Esophagus (tissue), 2 donors: ENCODE results near the gene ERGIC1. TPM values are rescaled to one million over a fixed set of nuclear protein-coding genes. Genes with fewer than 3 reads are reported as not detected.

Source experiments
- H3K27ac ChIP-seq, 2 donors: one replicate each; pipeline ENCODE4 v1.5.1; 2013; ENCODE audit warnings: low read depth in 2 of 2, mild to moderate bottlenecking in 2 of 2, inconsistent platforms in 1 of 2, low read length in 1 of 2, moderate library complexity in 1 of 2
- H3K27me3 ChIP-seq, 2 donors: one replicate each; pipeline ENCODE4 v1.6.1; 2013; ENCODE audit warnings: low read length in 2 of 2, control low read depth in 1 of 2, mild to moderate bottlenecking in 1 of 2; ENCODE audit not compliant: insufficient read depth in 2 of 2, control insufficient read depth in 1 of 2
- H3K36me3 ChIP-seq, 2 donors: one replicate each; pipeline ENCODE4 v1.6.1; 2013; ENCODE audit warnings: low read length in 1 of 2; ENCODE audit not compliant: control insufficient read depth in 2 of 2, insufficient read depth in 2 of 2
- H3K4me1 ChIP-seq, 2 donors: one replicate each; pipeline ENCODE4 v1.6.1; 2013; ENCODE audit warnings: low read length in 1 of 2; ENCODE audit not compliant: control insufficient read depth in 2 of 2, insufficient read depth in 2 of 2
- H3K4me3 ChIP-seq, 2 donors: one replicate each; pipeline ENCODE4 v1.5.1; 2013; ENCODE audit warnings: low read length in 2 of 2, mild to moderate bottlenecking in 2 of 2, low read depth in 1 of 2, moderate library complexity in 1 of 2
- H3K9me3 ChIP-seq, 2 donors: one replicate each; pipeline ENCODE4 v1.6.1; 2013; ENCODE audit warnings: mild to moderate bottlenecking in 2 of 2, low read depth in 1 of 2, low read length in 1 of 2, moderate library complexity in 1 of 2; ENCODE audit not compliant: control insufficient read depth in 2 of 2, insufficient read depth in 1 of 2
- WGBS, 2 donors: extraction: QIAGEN DNeasy Blood & Tissue Kit; methylation state at CpG; one replicate each; pipeline ENCODE4 v1.1.7; 2013; 5-methylcytosine and 5-hydroxymethylcytosine counted together
- polyA plus RNA-seq, 2 donors: library from polyadenylated mRNA; stranded (reverse); fragments of 200-250 nt; gene quantifications; one replicate each; pipeline ENCODE4 v1.2.3, GENCODE V29; 2013
- donor health status: healthy with polysubstance abuse.
- donor health status: Bipolar disorder and iron deficiency.

Gene ERGIC1
- polyA plus RNA-seq, 2 donors, result 45.2 to 47.1 TPM

DNA sequence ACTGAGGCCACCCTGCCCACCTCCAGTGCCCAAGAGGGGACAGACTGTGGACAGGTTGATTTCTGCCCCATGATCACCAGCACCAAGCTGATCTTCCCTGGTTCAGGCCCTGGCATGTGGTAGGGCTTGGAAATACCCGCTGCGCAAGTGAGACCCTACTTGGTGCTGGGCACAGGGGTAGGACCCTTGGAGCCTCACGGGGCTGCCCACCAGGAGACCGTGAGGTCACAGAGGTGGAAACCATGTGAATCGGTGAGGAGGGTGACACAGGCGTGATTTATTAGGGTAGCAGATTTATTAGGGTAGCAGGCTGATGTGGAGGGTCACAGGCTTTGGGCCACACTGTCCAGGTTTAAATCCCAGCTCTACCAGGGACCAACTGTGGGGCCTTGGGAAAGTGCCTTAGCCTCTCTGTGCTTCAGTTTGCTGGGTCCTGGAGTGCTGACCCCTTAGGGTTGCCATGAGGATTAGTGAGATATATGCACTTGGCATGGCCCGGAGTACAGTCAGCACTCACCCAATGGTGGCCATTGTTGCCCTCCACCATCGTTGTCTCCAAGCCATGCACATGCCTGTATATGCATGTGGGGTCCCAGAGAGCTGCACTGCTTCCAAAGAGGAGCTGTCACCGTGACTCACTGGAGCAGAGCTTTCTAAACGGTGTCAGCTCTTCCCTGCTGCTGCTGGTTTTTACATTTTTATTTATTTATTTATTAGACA is 42.2 kb upstream of the ERGIC1 start:
- 90 to 91% methylated on average over 10 of the region's 10 CpGs for WGBS, 2 donors

DNA sequence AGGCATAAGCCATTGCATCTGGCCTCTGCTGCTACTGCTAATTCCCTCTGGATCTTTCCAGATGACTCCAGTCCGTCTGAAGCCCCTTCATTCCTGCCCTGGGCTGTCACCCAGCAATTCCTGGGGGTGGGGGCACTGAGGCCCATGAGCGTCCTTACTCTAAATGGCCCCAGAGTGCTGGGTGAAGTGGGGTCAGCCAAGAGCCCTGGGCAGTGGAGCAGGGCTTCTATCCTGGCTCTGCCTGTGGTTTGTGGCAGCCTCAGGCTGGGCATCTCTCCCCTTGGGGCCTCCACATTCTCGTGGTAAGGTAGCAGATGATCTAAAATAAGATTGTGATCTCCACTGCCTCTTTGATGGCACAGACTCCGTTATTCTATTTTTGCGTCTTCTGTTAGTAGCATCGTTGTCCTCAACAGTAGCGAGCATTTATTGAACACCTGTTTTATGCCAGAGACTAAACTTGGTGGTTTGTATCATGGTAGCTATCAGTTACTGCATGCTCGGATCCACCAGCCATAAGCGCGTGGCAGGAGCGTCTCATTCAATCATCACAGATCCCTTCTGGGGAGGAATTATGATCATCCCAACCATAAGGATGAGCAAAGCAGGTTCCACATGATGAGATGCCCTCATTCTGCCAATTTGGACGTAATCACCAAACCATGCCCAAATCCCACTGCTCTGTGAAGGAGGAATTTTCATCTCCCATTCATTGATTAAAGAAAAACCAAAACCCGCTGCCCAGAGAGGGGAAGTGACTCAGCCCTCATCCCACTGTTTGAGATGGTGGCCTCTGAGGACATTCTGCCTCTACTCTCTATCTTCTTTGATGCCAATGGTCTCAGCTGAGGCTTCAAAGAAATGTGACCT is 41.1 kb upstream of the ERGIC1 start:
- no peak overlapping the region for H3K27ac ChIP-seq
- peaks cover 2 to 5% of the 10 kb centered on the region in 2 donors for H3K4me1 ChIP-seq
- WGBS, 2 donors, result 86 to 89% methylated on average over 13 of the region's 13 CpGs

More for the DNA sequence above, 42.2 kb upstream of the ERGIC1 start:
- Histone ChIP-seq H3K36me3 (no peaks in the 10 kb centered on the region), H3K27ac (no peak overlapping the region), H3K4me3 (no peak overlapping the region), H3K9me3 (no peaks in the 10 kb centered on the region), H3K4me1 (peaks cover 0 to 5% of the 10 kb centered on the region in 2 donors), H3K27me3 (no peaks in the 10 kb centered on the region)

DNA sequence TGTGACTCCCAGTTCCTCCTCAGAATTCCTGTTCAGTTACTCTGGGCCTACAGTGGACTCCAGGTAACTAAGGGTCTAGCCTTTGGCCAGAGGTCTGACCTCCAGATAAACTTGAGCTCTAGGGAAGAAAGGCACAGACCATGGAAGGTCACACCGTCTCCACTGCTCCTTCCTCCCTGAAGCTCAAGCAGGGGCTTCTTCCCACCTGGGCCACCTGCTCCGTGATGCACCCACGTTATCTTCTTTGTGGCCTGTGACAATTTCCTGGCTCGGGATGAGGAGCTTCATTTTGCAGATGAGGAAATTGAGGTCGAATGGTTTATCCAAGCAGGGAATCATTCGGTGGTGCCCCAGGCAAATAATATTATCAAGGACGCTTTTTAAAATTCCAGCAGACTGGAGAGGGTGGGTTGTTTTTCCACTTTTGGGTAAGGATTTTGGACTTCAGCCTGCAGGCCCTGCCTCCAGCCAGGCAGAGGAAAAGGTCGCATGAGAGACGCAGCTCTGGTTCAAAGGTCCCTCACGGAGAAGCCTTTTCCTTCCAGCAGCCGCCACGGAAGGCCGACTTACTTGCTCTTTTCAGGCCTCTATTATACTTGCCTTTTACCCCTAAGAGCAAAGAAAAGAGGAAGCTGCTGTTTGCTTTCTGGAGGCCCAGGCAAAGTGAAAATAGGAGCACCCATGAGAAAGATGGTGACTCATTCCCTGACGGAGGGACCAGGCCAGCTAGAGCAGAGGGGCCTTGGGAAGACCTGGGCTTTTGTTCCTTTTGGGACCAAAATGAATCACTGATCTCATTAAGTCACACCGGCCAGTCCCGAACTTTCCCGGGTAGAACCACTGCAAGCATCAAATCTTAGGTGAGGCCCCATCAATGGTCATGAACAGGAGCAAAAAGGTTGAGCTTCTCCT is 40.2 kb upstream of the ERGIC1 start:
- H3K4me1 ChIP-seq, result peaks cover 3 to 9% of the 10 kb centered on the region in 2 donors
- peak overlapping the region; percentile 27 to 31 for H3K27ac ChIP-seq
- H3K9me3 ChIP-seq, result no peaks in the 10 kb centered on the region
- WGBS, 2 donors, result 85% methylated on average over 17 of the region's 17 CpGs
- no peaks in the 10 kb centered on the region for H3K36me3 ChIP-seq
- H3K4me3 ChIP-seq, result no peak overlapping the region
- no peaks in the 10 kb centered on the region for H3K27me3 ChIP-seq

More for the DNA sequence above, 41.1 kb upstream of the ERGIC1 start:
- H3K27me3 ChIP-seq, result no peaks in the 10 kb centered on the region
- H3K9me3 ChIP-seq, result no peaks in the 10 kb centered on the region
- no peaks in the 10 kb centered on the region for H3K36me3 ChIP-seq
- H3K4me3 ChIP-seq, result no peak overlapping the region

DNA sequence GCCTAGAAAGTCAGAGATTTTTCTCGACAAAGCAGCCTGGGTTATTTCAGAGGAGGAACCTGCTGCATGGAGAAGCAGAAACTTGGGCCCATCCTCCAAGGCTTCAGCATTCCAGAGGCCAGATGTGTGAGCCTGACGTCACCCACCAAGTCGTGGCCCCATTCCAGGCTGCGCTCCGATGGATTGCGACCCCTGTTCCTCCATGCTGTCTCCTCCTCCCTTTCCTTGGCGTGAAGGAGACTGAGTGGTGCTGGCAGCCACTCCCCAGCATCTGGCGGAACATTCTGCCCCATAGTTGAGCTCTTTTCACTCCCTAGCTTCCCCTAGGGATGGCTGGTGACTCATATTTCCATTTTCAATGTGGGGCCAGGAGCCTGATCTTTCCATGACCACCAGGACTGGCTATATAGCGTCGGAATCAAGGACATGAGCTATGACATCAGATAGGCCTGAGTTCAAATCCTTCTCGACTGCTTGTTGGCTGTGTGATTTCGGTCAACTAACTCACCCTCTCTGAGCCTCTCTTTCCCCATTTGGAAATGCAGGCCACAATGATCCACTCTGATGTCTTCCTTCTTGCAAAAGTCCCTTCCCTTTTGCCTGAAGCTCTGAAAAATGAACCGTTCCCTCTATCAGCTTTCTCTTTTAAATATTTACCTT is 38.6 kb upstream of the ERGIC1 start:
- no peak overlapping the region for H3K4me3 ChIP-seq

DNA sequence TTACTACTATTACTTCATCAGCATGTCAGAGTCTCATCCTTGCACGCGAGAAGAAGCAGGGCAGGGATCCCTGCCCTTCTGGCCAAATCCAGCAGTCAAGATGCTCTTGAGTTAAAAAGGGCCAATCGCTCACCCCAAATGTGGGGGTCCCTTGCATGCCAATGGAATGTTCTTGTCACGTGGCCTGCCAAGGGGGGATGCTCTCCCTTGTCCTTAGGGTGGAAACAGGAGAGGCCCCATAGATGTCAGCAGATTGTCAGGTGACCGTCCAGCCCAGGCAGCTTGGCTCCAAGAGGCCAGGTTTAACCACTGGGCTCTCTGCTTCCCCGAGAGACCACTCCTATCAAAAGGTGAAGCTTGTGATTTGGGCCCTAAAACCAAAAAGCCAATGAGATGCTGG is 37.7 kb upstream of the ERGIC1 start:
- H3K27me3 ChIP-seq, result no peaks in the 10 kb centered on the region
- no peaks in the 10 kb centered on the region for H3K36me3 ChIP-seq
- 93 to 94% methylated on average over 6 of the region's 6 CpGs for WGBS, 2 donors
- peak overlapping the region in 1 of 2 donors; percentile 51 for H3K27ac ChIP-seq
- H3K4me3 ChIP-seq, result no peak overlapping the region
- H3K4me1 ChIP-seq, result peaks cover 3 to 10% of the 10 kb centered on the region in 2 donors
- H3K9me3 ChIP-seq, result no peaks in the 10 kb centered on the region

More for the DNA sequence above, 38.6 kb upstream of the ERGIC1 start:
- peak overlapping the region; percentile 5 to 62 for H3K27ac ChIP-seq
- no peaks in the 10 kb centered on the region for H3K36me3 ChIP-seq
- H3K27me3 ChIP-seq, result no peaks in the 10 kb centered on the region
- no peaks in the 10 kb centered on the region for H3K9me3 ChIP-seq
- WGBS, 2 donors, result 50 to 58% methylated on average over 13 of the region's 13 CpGs
- peaks cover 3 to 10% of the 10 kb centered on the region in 2 donors for H3K4me1 ChIP-seq

DNA sequence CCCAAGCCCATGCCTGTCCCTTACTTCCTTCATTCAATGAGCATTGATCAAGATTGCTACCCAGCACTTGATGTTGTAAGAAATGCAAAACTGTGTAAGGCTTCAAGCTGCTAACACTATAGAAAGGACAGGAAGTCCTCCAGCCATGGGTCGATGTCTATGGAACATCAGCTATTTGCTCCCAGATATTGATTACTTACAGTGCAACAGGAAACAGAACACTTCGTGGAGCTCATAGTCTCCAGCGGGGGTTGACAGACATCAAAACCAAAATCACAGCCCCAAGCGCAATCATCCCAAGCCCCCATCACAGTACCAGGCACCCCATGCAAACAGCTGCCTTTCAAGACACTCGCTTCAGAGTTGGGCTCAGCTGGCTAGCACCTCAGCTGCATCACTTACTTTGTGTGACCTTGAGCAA is 36.3 kb upstream of the ERGIC1 start:
- whole genome bisulfite sequencing, 2 donors, result 63 to 76% methylated on average over 5 of the region's 5 CpGs
- no peak overlapping the region for H3K4me3 ChIP-seq
- H3K4me1 ChIP-seq, result peaks cover 3 to 14% of the 10 kb centered on the region in 2 donors

DNA sequence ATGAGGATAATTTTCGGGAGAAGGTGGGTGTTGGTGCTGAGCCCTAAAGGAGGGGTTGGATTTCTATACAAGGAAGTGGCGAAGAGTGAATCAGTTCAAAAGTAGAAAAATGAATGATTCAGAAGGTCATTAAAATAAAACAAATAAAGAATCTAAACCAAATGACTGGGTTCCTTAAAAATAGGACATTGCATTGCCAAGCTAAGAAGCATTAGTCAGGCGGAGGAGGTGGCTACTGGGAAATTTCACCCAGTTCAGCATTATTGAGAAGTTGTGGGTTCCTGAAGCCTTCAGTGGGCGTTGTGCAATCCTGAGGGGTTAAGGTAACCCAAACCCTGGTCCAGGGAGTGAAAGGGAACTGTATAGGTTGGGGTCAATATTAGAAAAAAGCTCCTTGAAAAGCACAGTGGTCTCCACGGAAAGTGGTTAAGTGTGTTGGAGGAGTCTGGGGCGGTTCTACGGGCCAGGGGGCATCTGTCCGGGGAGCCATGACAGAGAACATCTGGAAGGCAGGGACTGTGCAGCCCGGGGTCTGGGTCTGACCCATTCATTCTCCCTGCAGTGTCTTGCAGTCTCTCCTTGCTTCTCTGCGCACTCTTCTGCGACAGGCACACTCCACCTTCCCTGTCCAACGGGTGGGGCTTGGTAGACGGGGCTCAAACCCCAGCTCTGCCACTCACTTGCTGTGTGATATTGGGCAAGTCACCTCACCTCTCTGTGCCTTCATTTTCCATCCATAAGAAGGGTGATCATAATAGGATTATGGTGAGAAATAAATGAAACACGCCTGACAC is 35.4 kb upstream of the ERGIC1 start:
- Histone ChIP-seq H3K4me1 (peaks cover 3 to 14% of the 10 kb centered on the region in 2 donors), H3K9me3 (no peaks in the 10 kb centered on the region), H3K36me3 (no peaks in the 10 kb centered on the region), H3K27me3 (no peaks in the 10 kb centered on the region), H3K4me3 (no peak overlapping the region), H3K27ac (peak overlapping the region; percentile 50 to 73)
- 71 to 76% methylated on average over 14 of the region's 14 CpGs for WGBS, 2 donors

More for the DNA sequence above, 36.3 kb upstream of the ERGIC1 start:
- Histone ChIP-seq H3K36me3 (no peaks in the 10 kb centered on the region), H3K9me3 (no peaks in the 10 kb centered on the region), H3K27me3 (no peaks in the 10 kb centered on the region), H3K27ac (peak overlapping the region; percentile 52 to 71)

DNA sequence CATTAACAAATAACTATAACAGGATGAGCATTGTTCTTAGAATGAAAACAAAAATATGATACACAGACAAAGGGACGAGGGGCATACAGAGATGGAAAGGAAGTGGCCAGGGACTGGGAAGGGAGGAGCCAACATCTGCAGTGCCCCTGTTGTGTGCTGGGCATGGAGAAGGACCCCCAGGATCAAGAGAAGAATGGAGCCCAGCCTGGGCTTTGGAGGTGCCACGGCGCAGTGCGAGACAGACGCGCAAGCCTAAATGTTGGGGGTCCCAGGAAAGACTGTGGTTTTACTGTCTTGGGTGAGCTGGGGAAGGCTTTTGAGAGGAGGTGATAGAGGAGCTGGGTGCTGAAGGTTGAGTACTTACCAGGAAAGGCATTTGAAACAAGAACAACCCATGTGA is 34.6 kb upstream of the ERGIC1 start:
- Histone ChIP-seq H3K4me3 (no peak overlapping the region), H3K27me3 (no peaks in the 10 kb centered on the region), H3K36me3 (no peaks in the 10 kb centered on the region), H3K9me3 (no peaks in the 10 kb centered on the region), H3K4me1 (peaks cover 3 to 14% of the 10 kb centered on the region in 2 donors), H3K27ac (no peak overlapping the region)
- WGBS, 2 donors, result 91 to 92% methylated on average over 6 of the region's 6 CpGs
